Epidermal melanocyte (primary cell): Measurements from ENCODE around the gene SNAPC4.

Experiments
- DNase-seq: peaks from one replicate; pipeline ENCODE4 v3.0.0; 2011; ENCODE audit warnings: low spot score; ENCODE audit not compliant: insufficient read length

Gene SNAPC4

GRCh38 chr9:136400038-136400834 is at the start of gene SNAPC4:
Gene SNAPC4, minus strand, starts transcription at chr9:136400170. Its CDS starts 1,742 bp downstream, at chr9:136398428.
- DNase-seq, result peak; percentile 94

GRCh38 chr9:136448655-136449054 is 48.7 kb upstream of the SNAPC4 start:
- DNase-seq, result no peak

- no peak for DNase-seq
Observed at GRCh38 chr9:136447173-136447778, 47.3 kb upstream of the SNAPC4 start.

- DNase-seq, result no peak
Observed at GRCh38 chr9:136445799-136446198, 45.8 kb upstream of the SNAPC4 start.

- no peak for DNase-seq
Observed at GRCh38 chr9:136444102-136444501, 44.1 kb upstream of the SNAPC4 start.

GRCh38 chr9:136443687-136444086 is 43.7 kb upstream of the SNAPC4 start:
- DNase-seq, result no peak

GRCh38 chr9:136443087-136443486 is 43.1 kb upstream of the SNAPC4 start:
- DNase-seq, result no peak

- DNase-seq, result no peak
Observed at GRCh38 chr9:136442265-136442664, 42.3 kb upstream of the SNAPC4 start.

- DNase-seq, result no peak
Observed at GRCh38 chr9:136441681-136442245, 41.8 kb upstream of the SNAPC4 start.

- DNase-seq, result no peak
Observed at GRCh38 chr9:136441191-136441680, 41.3 kb upstream of the SNAPC4 start.

GRCh38 chr9:136439481-136440408 is 39.8 kb upstream of the SNAPC4 start, which contains the start of gene INPP5E:
Gene INPP5E, minus strand, starts transcription at chr9:136439845. Its CDS starts 426 bp downstream, at chr9:136439419.
- peak; percentile 94 for DNase-seq

GRCh38 chr9:136438548-136439480 is 38.8 kb upstream of the SNAPC4 start:
- peak; percentile 46 for DNase-seq

GRCh38 chr9:136437839-136438547 is 38.0 kb upstream of the SNAPC4 start:
- no peak for DNase-seq

GRCh38 chr9:136437430-136437829 is 37.5 kb upstream of the SNAPC4 start:
- no peak for DNase-seq

GRCh38 chr9:136436055-136436634 is 36.2 kb upstream of the SNAPC4 start:
- DNase-seq, result no peak

GRCh38 chr9:136434580-136435169 is 34.7 kb upstream of the SNAPC4 start:
- DNase-seq, result no peak

- no peak for DNase-seq
Observed at GRCh38 chr9:136433849-136434579, 34.0 kb upstream of the SNAPC4 start.
